RCC 7860 (cell line): ENCODE measurements around the gene CABP7.
A peak's percentile ranks its signal among the peaks of the same experiment; 100 is the strongest.
"Not testable (repeated sequence)": the region's sequence is repeated elsewhere in the genome, so short reads cannot be mapped to it uniquely, and the experiment has no call there.

Source experiments
- DNase-seq: peaks from one replicate; pipeline ENCODE4 v3.0.0-alpha.2; 2015; ENCODE audit warnings: low spot score
- FAIRE-seq: peaks from 2 replicates; lab custom pipeline; 2012; peaks lifted over from hg19 to GRCh38; lab: Jason Lieb, UNC

The CABP7 gene

GRCh38 chr22:29747832-29748231 is 28.0 kb downstream of the CABP7 start:
- FAIRE-seq: no peak
- no peak for DNase-seq

DNA sequence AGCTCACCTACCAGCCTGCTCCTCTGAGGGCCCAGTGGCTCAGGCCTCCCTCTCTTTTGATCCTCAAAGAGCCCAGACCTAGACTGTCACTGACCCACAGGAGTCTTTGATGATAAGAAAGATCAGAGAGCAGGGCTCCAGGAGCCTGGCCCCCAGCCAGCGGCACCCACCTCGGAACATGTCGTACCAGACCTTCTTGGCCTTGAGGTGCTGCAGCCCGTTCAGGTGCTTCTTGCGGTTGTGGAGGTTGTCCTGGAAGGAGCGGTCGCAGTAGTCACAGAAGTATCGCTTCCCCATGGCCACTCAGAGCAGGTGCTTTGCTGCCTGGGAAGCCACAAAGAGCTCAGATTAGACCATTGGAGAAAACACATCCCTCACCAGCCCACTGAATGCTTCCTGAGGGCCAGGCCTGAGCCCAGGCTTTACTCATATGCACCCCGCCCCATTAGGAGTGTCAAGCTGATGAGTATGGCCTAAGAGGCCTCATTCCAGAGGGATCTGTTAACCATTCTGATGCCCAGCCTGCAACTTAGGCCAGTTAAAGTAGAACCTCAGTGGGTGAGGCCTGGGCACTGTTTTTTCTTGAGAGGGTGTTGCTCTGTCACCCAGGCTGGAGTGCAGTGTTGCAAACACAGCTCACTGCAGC is 28.6 kb downstream of the CABP7 start:
- FAIRE-seq (no peak), DNase-seq (no peak)

- DNase-seq (no peak), FAIRE-seq (no peak)
These were observed 30.2 kb downstream of the CABP7 start for GRCh38 chr22:29750029-29750428.

DNA sequence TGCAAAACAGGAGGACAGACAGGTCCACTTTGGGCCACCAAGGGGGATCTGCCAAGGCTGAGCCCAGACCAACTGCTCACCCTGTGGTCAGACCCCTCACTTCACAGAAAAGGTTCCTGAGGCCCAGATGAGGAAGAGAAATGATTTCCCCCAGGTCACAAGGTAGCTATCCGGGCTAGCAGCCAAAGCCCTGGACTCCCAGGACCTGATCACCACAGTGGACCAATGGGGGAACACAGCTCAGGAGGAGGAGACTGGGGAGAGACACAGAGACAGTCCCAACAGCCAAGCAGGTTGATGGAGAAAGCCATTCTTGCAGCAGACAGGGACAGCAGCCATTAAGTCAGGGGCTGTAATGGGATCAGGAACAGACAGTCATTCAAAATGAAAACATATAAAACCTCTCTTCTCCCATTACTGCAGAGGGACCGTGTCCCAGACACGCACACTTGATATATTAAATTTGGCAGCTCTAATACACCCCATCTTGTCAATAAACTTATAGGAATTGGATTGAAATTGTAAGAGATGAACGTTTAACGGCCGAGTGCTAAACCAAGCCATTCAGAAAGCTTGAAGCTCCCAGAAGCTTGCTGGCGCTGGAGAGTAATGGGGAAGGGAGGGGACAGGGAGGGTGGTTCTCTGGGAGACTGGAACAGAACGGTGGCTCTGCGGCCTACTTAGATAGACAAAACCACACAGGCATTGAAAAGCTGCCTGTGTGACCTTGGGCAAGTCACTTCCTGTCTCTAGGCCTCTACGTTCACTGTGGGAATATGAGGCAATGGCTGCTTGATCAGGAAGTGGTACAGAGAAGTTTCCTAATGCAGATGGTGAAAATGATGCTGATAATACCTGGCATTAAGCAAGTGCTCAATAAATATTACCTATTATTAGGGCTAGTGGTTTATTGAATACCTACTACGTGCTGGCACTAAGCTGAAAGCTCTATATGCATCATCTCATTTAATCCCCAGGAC is 31.0 kb downstream of the CABP7 start:
- DNase-seq: no peak
- FAIRE-seq: no peak

- FAIRE-seq (no peak), DNase-seq (no peak)
These were observed 31.9 kb downstream of the CABP7 start for GRCh38 chr22:29751669-29752068.

GRCh38 chr22:29753808-29754657 is 34.2 kb downstream of the CABP7 start:
- DNase-seq: no peak
- no peak for FAIRE-seq

GRCh38 chr22:29754658-29755395 is 35.0 kb downstream of the CABP7 start:
- not testable (repeated sequence) for DNase-seq, FAIRE-seq

- FAIRE-seq: no peak
- DNase-seq: no peak
These were observed 36.1 kb downstream of the CABP7 start for GRCh38 chr22:29755889-29756288.

DNA sequence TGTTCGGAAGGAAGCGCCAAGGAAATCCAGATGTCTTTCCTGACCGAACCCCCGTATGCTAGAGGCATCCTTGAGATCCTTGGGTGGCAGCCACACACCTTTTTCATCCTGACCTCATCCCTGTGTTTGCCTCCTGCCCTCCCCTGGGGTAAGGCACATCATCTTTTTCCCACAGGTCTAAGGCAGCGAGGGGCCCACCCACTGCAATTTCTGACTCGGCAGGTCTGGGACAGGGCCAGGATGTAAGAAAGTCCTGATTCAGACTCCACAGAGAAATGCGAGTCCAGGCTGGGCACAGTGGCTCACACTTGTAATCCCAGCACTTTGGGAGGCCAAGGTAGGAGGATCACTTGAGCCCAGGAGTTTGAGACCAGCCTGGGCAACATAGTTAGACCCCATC is 36.5 kb downstream of the CABP7 start:
- no peak for DNase-seq

DNA sequence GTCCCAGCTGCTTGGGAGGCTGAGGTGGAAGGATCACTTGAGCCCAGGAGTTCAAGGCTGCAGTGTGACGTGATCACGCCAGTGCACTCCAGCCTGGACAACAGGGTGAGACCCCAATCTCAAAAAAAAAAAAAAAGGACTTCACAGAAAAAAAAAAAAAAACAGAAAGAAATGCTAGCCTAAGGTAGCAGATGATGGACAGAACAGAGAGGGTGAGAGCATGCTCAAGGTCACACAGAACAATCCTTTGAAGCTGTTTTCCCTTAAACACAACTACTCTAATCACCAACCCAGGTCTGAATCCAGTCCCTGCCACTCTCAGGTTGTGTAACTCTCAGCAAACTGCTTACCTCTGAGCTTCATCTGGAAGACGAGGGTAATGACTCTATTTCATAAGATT is 37.3 kb downstream of the CABP7 start:
- DNase-seq (no peak), FAIRE-seq (no peak)

More for the DNA sequence above, 36.5 kb downstream of the CABP7 start:
- no peak for FAIRE-seq

GRCh38 chr22:29758068-29758622 is 38.3 kb downstream of the CABP7 start:
- no peak for DNase-seq
- FAIRE-seq: no peak

- no peak for FAIRE-seq
- DNase-seq: no peak
These were observed 39.2 kb downstream of the CABP7 start for GRCh38 chr22:29758959-29759358.

DNA sequence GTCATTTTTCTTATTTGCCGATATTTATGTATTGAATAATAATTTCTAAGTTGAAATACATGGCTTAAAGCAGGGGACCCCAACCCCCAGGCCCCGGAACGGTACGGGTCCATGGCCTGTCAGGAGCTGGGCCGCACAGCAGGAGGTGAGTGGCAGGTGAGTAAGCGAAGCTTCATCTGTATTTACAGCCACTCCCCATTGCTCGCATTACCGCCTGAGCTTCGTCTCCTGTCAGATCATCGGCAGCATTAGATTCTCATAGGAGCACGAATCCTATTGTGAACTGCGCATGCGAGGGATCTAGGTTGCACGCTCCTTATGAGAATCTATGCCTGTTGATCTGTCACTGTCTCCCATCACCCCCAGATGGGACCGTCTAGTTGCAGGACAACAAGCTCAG is 42.5 kb downstream of the CABP7 start:
- FAIRE-seq: no peak
- DNase-seq: no peak

GRCh38 chr22:29765905-29766631 is 46.3 kb downstream of the CABP7 start:
- no peak for FAIRE-seq

GRCh38 chr22:29766632-29767170 is 46.9 kb downstream of the CABP7 start, which contains the start of gene ZMAT5:
Gene ZMAT5 (minus strand): TSS chr22:29767007. CDS start chr22:29748544, 18,463 bp downstream.
- peak; percentile 88 for FAIRE-seq
- peak; percentile 94 for DNase-seq

More at GRCh38 chr22:29765905-29766631, 46.3 kb downstream of the CABP7 start:
- DNase-seq: no peak

DNA sequence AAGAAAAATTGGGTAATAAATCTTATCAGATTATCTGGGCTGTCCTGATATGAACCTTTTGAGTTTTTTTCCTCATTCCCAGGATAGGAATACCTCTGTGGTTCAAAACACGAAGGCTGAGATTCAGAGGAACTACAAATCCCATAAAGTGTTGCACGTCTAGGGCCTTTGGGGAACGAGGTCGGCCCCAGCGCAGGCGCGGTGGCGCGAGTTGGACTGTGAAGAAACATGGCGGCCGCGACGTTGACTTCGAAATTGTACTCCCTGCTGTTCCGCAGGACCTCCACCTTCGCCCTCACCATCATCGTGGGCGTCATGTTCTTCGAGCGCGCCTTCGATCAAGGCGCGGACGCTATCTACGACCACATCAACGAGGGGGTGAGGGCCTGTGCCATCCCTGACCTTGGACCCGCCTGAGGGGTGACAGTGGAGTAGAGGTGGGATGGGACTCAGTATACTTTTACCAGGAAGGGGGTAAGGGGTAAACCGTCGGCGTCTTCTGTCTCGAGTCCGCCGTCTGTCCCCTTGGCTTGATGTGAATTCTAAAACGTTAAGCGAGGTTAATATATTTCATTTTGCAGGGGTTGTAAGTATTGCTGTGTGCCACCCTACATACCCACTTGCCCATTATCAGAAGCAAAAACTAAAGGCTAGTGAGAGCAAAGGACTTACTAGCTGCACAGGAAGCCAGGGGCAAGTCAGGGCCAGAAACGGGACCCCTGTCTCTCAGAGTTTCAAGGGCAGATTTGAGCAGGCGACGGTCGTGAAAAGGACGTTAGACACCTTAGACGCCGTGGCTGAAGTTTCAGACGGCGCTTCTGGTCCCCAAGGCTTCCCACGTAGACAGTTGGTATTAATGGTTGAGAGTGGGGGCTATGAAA is 47.6 kb downstream of the CABP7 start, which contains the start of gene UQCR10:
Gene UQCR10 (plus strand): TSS at position 199 of the 881 bp plus-strand sequence. CDS start 30 bp downstream, at position 229.
- DNase-seq (peak; percentile 76), FAIRE-seq (no peak)

DNA sequence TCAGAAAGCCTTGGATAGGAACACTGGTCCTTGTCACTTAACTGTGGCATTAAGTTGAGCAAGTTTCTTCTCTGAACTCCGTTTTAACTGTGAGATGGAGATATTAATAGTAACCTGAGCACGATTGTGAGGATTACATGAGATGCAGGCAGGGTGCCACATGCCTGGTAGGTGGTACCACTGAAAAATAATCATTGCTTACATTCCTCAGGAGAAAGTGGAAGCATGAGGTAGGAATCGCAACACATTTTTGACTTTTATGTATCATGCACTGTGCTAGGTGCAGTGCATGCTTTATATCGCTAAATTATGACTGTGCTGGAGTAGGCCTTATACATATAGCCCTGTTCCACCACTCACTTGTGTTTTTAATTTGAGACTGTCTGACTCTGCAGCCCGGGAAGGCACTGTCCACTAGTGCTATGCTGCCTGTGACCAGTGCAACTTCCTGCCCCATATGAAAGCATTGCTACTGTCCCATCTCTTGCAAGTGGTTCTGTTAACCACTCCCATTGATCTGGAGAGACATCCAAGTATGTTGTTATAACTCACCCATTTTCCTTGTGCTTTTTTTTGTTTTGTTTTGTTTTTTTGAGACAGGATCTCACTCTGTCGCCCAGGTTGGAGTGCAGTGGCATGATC is 48.4 kb downstream of the CABP7 start:
- DNase-seq: peak; percentile 16
- FAIRE-seq: no peak
